Measurements from ENCODE around the gene ZNF521. TPM values are rescaled to one million over a fixed set of nuclear protein-coding genes. Genes with fewer than 3 reads are reported as not detected.

ZNF521 gene
- total RNA-seq, 2 donors from 2014 or later: 29.4 to 34.4 TPM

- DNase-seq: no peak
- no peak for ATAC-seq
- intact Hi-C loops (cut with DNase I): no loop called here
Observed at GRCh38 chr18:25192065-25192464, 159.9 kb downstream of the ZNF521 start.

- ATAC-seq (no peak), DNase-seq (no peak)
- intact Hi-C loops (cut with DNase I): no loop called here
Observed at GRCh38 chr18:25190472-25190871, 161.5 kb downstream of the ZNF521 start.

- ATAC-seq (no peak), DNase-seq (no peak)
- intact Hi-C loops (cut with DNase I): no loop called here
Observed at GRCh38 chr18:25189391-25190185, 162.4 kb downstream of the ZNF521 start.

GRCh38 chr18:25187521-25188192, 164.3 kb downstream of the ZNF521 start:
- DNase-seq: no peak
- ATAC-seq: no peak
- intact Hi-C loops (cut with DNase I): no loop called here

- intact Hi-C loops (cut with DNase I): no loop called here
- DNase-seq (no peak), ATAC-seq (no peak)
Observed at GRCh38 chr18:25186871-25187270, 165.1 kb downstream of the ZNF521 start.

- ATAC-seq (no peak), DNase-seq (no peak)
- intact Hi-C loops (cut with DNase I): no loop called here
Observed at GRCh38 chr18:25181993-25182392, 170.0 kb downstream of the ZNF521 start.

- intact Hi-C loops (cut with DNase I): no loop called here
- no peak for ATAC-seq
- DNase-seq: no peak
Observed at GRCh38 chr18:25181581-25181980, 170.4 kb downstream of the ZNF521 start.

- intact Hi-C loops (cut with DNase I): no loop called here
- DNase-seq (no peak), ATAC-seq (no peak)
Observed at GRCh38 chr18:25180973-25181548, 170.9 kb downstream of the ZNF521 start.

GRCh38 chr18:25177631-25178030, 174.3 kb downstream of the ZNF521 start:
- no peak for DNase-seq
- no peak for ATAC-seq
- intact Hi-C loops (cut with DNase I): no loop called here

GRCh38 chr18:25176518-25177042, 175.4 kb downstream of the ZNF521 start:
- ATAC-seq: no peak
- DNase-seq: no peak
- intact Hi-C loops (cut with DNase I): no loop called here

- ATAC-seq (no peak), DNase-seq (no peak)
- intact Hi-C loops (cut with DNase I): no loop called here
Observed at GRCh38 chr18:25175558-25176517, 176.1 kb downstream of the ZNF521 start.

GRCh38 chr18:25174324-25174723, 177.6 kb downstream of the ZNF521 start:
- DNase-seq (no peak), ATAC-seq (no peak)
- intact Hi-C loops (cut with DNase I): no loop called here

GRCh38 chr18:25171334-25171733, 180.6 kb downstream of the ZNF521 start:
- intact Hi-C loops (cut with DNase I): no loop called here
- ATAC-seq (no peak), DNase-seq (no peak)

GRCh38 chr18:25170402-25170801, 181.6 kb downstream of the ZNF521 start:
- intact Hi-C loops (cut with DNase I): no loop called here
- ATAC-seq (no peak), DNase-seq (no peak)

GRCh38 chr18:25169701-25170100, 182.3 kb downstream of the ZNF521 start:
- ATAC-seq (no peak), DNase-seq (no peak)
- intact Hi-C loops (cut with DNase I): no loop called here

GRCh38 chr18:25167612-25168410, 184.2 kb downstream of the ZNF521 start:
- ATAC-seq: peak; percentile 15 to 17

GRCh38 chr18:25166113-25166512, 185.9 kb downstream of the ZNF521 start:
- no peak for DNase-seq
- no peak for ATAC-seq
- intact Hi-C loops (cut with DNase I): no loop called here

More at GRCh38 chr18:25167612-25168410, 184.2 kb downstream of the ZNF521 start:
- intact Hi-C loops (cut with DNase I): no loop called here
- DNase-seq: no peak
